ENCODE measurements around the gene SLC8A1. TPM values are rescaled to one million over a fixed set of nuclear protein-coding genes. Genes with fewer than 3 reads are reported as not detected.

SLC8A1 gene
- total RNA-seq, 4 donors from 2014 or later, result 2.2 to 45.0 (median 9.6) TPM

- intact Hi-C loops (cut with DNase I), result no loop called here
- Histone ChIP-seq H3K36me3 (no peaks in the 10 kb centered on the region), H3K4me3 (no peak overlapping the region), H3K9me3 (no peaks in the 10 kb centered on the region), H3K27ac (peak overlapping the region in 1 of 4 donors; percentile 14), H3K27me3 (no peaks in the 10 kb centered on the region), H3K4me1 (peaks cover 0 to 12% (median 0%) of the 10 kb centered on the region in 3 donors)
- DNase-seq, result no peak
- TF ChIP-seq CTCF (IDR thresholded peaks at IDR 0.05), result peak in 3 of 6 experiments; percentile 22 to 28 (median 23)
- no peak for TF ChIP-seq POLR2A (IDR thresholded peaks at IDR 0.05)
- 57 to 83% methylated on average over 1 of the region's 1 CpG for WGBS, 2 donors
Observed at GRCh38 chr2:40213071-40213470, 238.8 kb downstream of the SLC8A1 start.

- Histone ChIP-seq H3K4me1 (peaks cover 0 to 11% (median 0%) of the 10 kb centered on the region in 3 donors), H3K9me3 (no peaks in the 10 kb centered on the region), H3K4me3 (no peak overlapping the region), H3K27ac (no peak overlapping the region), H3K27me3 (no peaks in the 10 kb centered on the region), H3K36me3 (no peaks in the 10 kb centered on the region)
- TF ChIP-seq CTCF (IDR thresholded peaks at IDR 0.05) (no peak), POLR2A (IDR thresholded peaks at IDR 0.05) (no peak)
- no peak for DNase-seq
- WGBS, 2 donors, result 63 to 76% methylated on average over 1 of the region's 1 CpG
- intact Hi-C loops (cut with DNase I), result no loop called here
Observed at GRCh38 chr2:40210968-40211353, 240.9 kb downstream of the SLC8A1 start.

GRCh38 chr2:40210344-40210967, 241.4 kb downstream of the SLC8A1 start:
- Histone ChIP-seq H3K4me3 (no peak overlapping the region), H3K4me1 (peaks cover 0 to 11% (median 0%) of the 10 kb centered on the region in 3 donors), H3K9me3 (no peaks in the 10 kb centered on the region), H3K27me3 (no peaks in the 10 kb centered on the region), H3K36me3 (no peaks in the 10 kb centered on the region), H3K27ac (no peak overlapping the region)
- WGBS, 2 donors, result 75 to 76% methylated on average over 1 of the region's 1 CpG
- DNase-seq, result no peak
- intact Hi-C loops (cut with DNase I), result no loop called here
- TF ChIP-seq POLR2A (IDR thresholded peaks at IDR 0.05), result no peak
- TF ChIP-seq CTCF (IDR thresholded peaks at IDR 0.05), result no peak

GRCh38 chr2:40209761-40210160, 242.1 kb downstream of the SLC8A1 start:
- no peaks in the 10 kb centered on the region for H3K27me3 ChIP-seq
- no peak for TF ChIP-seq CTCF (IDR thresholded peaks at IDR 0.05)
- TF ChIP-seq POLR2A (IDR thresholded peaks at IDR 0.05), result no peak
- H3K27ac ChIP-seq, result no peak overlapping the region
- intact Hi-C loops (cut with DNase I), result no loop called here
- peaks cover 0 to 11% (median 0%) of the 10 kb centered on the region in 3 donors for H3K4me1 ChIP-seq
- no peak overlapping the region for H3K4me3 ChIP-seq
- no peak for DNase-seq
- H3K36me3 ChIP-seq, result no peaks in the 10 kb centered on the region
- no peaks in the 10 kb centered on the region for H3K9me3 ChIP-seq

GRCh38 chr2:40208463-40208862, 243.4 kb downstream of the SLC8A1 start:
- TF ChIP-seq POLR2A (IDR thresholded peaks at IDR 0.05) (no peak), CTCF (IDR thresholded peaks at IDR 0.05) (no peak)
- 86 to 100% methylated on average over 1 of the region's 1 CpG for WGBS, 2 donors
- H3K36me3 ChIP-seq, result no peaks in the 10 kb centered on the region
- H3K27me3 ChIP-seq, result no peaks in the 10 kb centered on the region
- DNase-seq, result no peak
- H3K27ac ChIP-seq, result no peak overlapping the region
- H3K9me3 ChIP-seq, result no peaks in the 10 kb centered on the region
- intact Hi-C loops (cut with DNase I), result no loop called here
- peaks cover 0 to 6% (median 0%) of the 10 kb centered on the region in 3 donors for H3K4me1 ChIP-seq
- no peak overlapping the region for H3K4me3 ChIP-seq
